B cell (primary cell): ENCODE measurements around the gene CCNK.

Experiments used
- CTCF ChIP-seq: fragments of 200-600 bp; IDR thresholded peaks from one replicate; pipeline ENCODE4 v1.8.0; 2022; ENCODE audit warnings: antibody characterized with exemption, mild to moderate bottlenecking
- EZH2 ChIP-seq: IDR thresholded peaks from 2 replicates; pipeline ENCODE4 v1.6.1; 2012; ENCODE audit warnings: borderline replicate concordance, low read depth, mild to moderate bottlenecking, moderate library complexity, low read length; ENCODE audit not compliant: insufficient read depth, poor library complexity, severe bottlenecking

DNA sequence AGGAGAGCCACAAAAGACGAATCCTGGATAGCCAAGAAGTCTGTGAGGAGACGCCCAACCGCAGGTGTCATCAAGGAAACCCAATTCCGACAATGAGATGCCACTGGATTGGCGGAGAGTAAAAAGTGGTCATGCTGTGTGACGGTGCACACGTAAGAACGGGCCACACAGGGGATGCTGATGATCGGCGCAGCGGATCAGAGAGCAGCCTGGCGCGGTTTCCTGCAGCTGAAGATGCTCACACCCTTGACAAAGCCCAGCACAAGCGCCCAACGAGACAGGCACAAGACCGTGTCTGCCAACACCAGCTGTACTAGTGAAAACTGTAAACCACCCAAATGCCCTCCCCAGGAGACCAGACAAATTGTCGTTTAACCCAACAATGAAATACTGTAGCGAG is 67.0 kb downstream of the CCNK start:
- no peak for TF ChIP-seq CTCF
- no peak for TF ChIP-seq EZH2
